GM19025 (cell line): Measurements from ENCODE around the gene FER.

Source experiments
- ATAC-seq: cut with Tn5 transposase; IDR thresholded peaks from one replicate; pipeline ENCODE4 v1.9.1; 2021; ENCODE audit warnings: mild to moderate bottlenecking, low read depth, moderate library complexity; ENCODE audit not compliant: unreplicated experiment

The FER gene

GRCh38 chr5:109223531-109223930 is 475.8 kb downstream of the FER start:
- no peak for ATAC-seq

- no peak for ATAC-seq
Measured at GRCh38 chr5:109224276-109224882, 476.7 kb downstream of the FER start.

GRCh38 chr5:109225716-109226625 is 478.3 kb downstream of the FER start:
- ATAC-seq, result no peak

GRCh38 chr5:109230369-109230768 is 482.7 kb downstream of the FER start:
- no peak for ATAC-seq

- ATAC-seq, result no peak
Measured at GRCh38 chr5:109231331-109231730, 483.6 kb downstream of the FER start.

- ATAC-seq, result no peak
Measured at GRCh38 chr5:109234381-109234780, 486.7 kb downstream of the FER start.

GRCh38 chr5:109239456-109239855 is 491.8 kb downstream of the FER start:
- no peak for ATAC-seq

GRCh38 chr5:109242518-109242917 is 494.8 kb downstream of the FER start:
- ATAC-seq, result no peak

GRCh38 chr5:109246395-109246794 is 498.7 kb downstream of the FER start:
- no peak for ATAC-seq
